Fibroblast of the aortic adventitia (primary cell): ENCODE results near the gene EGFR. TPM values are rescaled to one million over a fixed set of nuclear protein-coding genes. Genes with fewer than 3 reads are reported as not detected.

Experiments
- DNase-seq: peaks from one replicate; pipeline ENCODE4 v3.0.0-alpha.2; 2010; ENCODE audit warnings: low read depth
- H3K4me3 ChIP-seq: 2 replicates; pipeline ENCODE4 v1.5.1; 2011; ENCODE audit warnings: low read depth, mild to moderate bottlenecking, control low read depth, low read length, moderate library complexity
- CTCF ChIP-seq: IDR thresholded peaks from 2 replicates; pipeline ENCODE4 v1.5.1; 2011; ENCODE audit warnings: mild to moderate bottlenecking, low read length, control low read depth, inconsistent platforms; ENCODE audit not compliant: insufficient read depth
- total RNA-seq: library from RNA; depleted of rRNA; stranded (reverse); fragments of >200 nt; gene quantifications from 2 replicates; pipeline ENCODE4 v1.2.3, GENCODE V29; 2012; ENCODE audit warnings: low replicate concordance

The EGFR gene
- total RNA-seq, 1 donor: 147 TPM

DNA sequence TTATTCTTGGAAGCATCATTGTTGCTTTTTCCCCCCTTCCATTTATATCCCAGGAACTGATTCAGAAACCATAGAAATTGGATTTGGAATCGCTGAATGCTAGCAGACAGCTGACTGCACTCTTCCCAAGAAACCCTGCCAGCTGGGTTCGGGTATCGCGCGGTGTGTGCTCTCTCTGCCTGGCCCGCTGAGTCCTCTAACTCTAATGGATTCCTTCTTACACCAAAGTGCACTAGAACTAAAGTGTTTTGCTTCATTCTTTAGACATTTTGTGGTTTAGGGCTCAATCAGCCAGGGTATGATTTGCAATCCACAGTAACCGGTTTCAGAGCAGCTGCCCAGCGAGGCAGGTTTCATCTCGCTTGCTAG lies 92.2 kb downstream of the EGFR start:
- no peak overlapping the region for H3K4me3 ChIP-seq
- DNase-seq: peak; percentile 85
- no peak for TF ChIP-seq CTCF

DNA sequence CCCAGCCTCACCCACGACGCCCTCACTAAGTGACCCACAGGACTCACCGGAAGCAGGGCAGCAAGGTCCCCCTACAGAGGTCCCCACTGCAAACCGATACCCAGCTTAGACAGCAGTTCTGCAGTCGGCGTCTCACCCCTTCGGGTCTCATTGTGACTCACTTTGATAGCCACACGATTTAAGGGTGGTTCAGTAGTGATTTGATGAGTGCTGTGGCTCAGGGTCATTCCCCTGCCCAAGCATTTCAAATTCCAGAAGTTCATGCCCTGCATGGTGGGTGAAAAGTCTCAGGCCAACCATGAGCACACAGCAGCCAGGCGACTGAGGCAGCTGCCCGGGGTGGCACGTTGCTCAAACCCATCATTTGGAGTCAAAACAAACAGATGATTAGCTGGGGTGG lies 93.2 kb downstream of the EGFR start:
- no peak for TF ChIP-seq CTCF
- no peak overlapping the region for H3K4me3 ChIP-seq
- DNase-seq: no peak

- no peak for TF ChIP-seq CTCF
- no peak overlapping the region for H3K4me3 ChIP-seq
- no peak for DNase-seq
Measured at GRCh38 chr7:55113760-55114540, 95.1 kb downstream of the EGFR start.

DNA sequence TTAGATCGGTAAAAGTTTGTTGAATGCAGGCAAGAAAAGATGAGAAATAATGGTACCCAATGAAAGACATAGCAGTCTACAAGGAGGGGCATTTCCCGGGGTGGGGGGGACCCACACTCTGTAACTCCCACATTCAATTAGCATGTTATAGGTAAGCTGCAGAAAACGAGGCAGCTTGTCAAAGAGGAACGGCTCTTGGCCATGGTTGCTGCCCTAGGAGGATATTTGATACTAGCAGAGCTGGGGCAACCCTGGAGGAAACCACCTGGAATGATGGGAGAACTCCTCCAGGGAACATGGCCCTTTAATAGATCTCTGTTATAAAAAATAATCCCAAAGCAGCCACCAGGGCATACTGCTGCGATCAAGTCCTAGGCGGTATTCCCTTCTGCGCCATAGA lies 98.5 kb downstream of the EGFR start:
- no peak for DNase-seq
- no peak for TF ChIP-seq CTCF

DNA sequence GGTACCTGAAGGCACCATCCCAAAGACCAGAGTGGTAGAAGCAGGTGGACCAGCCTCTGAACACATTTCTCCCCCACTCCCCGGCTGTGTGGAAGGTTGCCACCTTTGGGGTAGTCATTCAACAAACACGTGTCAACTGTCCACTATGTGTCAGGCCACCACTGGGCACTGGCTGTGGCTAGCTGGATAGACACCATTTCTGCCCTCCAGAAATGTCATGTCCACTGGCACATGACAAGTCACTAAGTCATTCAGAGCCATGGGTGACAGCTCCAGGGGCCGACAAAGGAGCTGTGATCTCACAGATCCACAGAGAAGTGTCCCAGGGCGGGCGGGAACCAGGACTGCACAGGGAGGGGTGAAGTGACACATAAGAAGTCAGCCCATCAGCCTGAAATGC lies 99.6 kb downstream of the EGFR start:
- no peak overlapping the region for H3K4me3 ChIP-seq
- DNase-seq: no peak

More for the DNA sequence above, 98.5 kb downstream of the EGFR start:
- no peak overlapping the region for H3K4me3 ChIP-seq

GRCh38 chr7:55119571-55119970 lies 100.8 kb downstream of the EGFR start:
- TF ChIP-seq CTCF: no peak
- no peak for DNase-seq
- no peak overlapping the region for H3K4me3 ChIP-seq

More for the DNA sequence above, 99.6 kb downstream of the EGFR start:
- no peak for TF ChIP-seq CTCF

DNA sequence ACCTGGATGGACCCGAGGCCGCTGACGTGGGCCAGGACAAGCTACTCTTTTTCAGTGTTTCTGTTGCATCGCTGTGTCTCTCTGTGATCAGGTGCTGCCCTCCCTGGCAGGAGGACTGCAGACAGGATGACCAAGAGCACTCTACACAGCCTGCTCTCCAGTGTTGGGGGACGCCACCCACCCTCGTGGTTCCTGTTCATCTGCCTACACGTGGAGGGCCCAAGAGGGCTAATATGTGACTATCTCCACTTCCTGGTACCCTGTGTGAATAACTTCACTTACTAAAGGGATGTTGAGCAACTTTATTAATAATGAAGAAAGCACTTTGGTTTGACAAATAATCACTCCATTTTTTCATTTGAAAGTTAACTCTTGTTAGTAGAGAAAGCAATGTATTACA lies 101.3 kb downstream of the EGFR start:
- no peak for TF ChIP-seq CTCF
- no peak overlapping the region for H3K4me3 ChIP-seq
- DNase-seq: no peak
